D721Med (cell line): ENCODE measurements around the gene MED12L.

Experiments
- DNase-seq: peaks from one replicate; pipeline ENCODE4 v3.0.0; 2011; ENCODE audit warnings: low spot score; ENCODE audit not compliant: insufficient read length
- FAIRE-seq: peaks from 2 replicates; lab custom pipeline; 2011; peaks lifted over from hg19 to GRCh38; lab: Jason Lieb, UNC
- CTCF ChIP-seq: IDR thresholded peaks from 2 replicates; pipeline ENCODE4 v1.5.1; 2012; ENCODE audit warnings: mild to moderate bottlenecking, control low read depth; ENCODE audit not compliant: insufficient read depth; ENCODE audit errors: missing control alignments

The MED12L gene

GRCh38 chr3:151404316-151404715, 318.9 kb downstream of the MED12L start:
- FAIRE-seq: peak; percentile 32
- no peak for DNase-seq
- TF ChIP-seq CTCF: no peak

GRCh38 chr3:151407928-151408327, 322.5 kb downstream of the MED12L start:
- no peak for TF ChIP-seq CTCF
- FAIRE-seq: no peak
- no peak for DNase-seq

- TF ChIP-seq CTCF: no peak
- DNase-seq (no peak), FAIRE-seq (no peak)
These were observed 325.6 kb downstream of the MED12L start for GRCh38 chr3:151410891-151411559.

GRCh38 chr3:151412989-151413388, 327.5 kb downstream of the MED12L start:
- no peak for TF ChIP-seq CTCF
- DNase-seq: no peak
- FAIRE-seq: no peak

GRCh38 chr3:151415289-151415688, 329.8 kb downstream of the MED12L start:
- no peak for DNase-seq
- TF ChIP-seq CTCF: no peak
- no peak for FAIRE-seq

- FAIRE-seq: no peak
- TF ChIP-seq CTCF: no peak
These were observed 334.3 kb downstream of the MED12L start for GRCh38 chr3:151419806-151420205.

GRCh38 chr3:151421938-151422337, 336.5 kb downstream of the MED12L start:
- FAIRE-seq: no peak
- no peak for TF ChIP-seq CTCF
- DNase-seq: no peak

More at GRCh38 chr3:151419806-151420205, 334.3 kb downstream of the MED12L start:
- DNase-seq: no peak
